Thymus (tissue), 11 donors: Measurements from ENCODE around the gene SETD2. TPM values are rescaled to one million over a fixed set of nuclear protein-coding genes. Genes with fewer than 3 reads are reported as not detected.
"Not testable (repeated sequence)": the region's sequence is repeated elsewhere in the genome, so short reads cannot be mapped to it uniquely, and the experiment has no call there.

Experiments
- DNase-seq, 9 donors: peaks; one replicate each; pipeline ENCODE4 v3.0.0-alpha.2; 2013; ENCODE audit warnings: low spot score in 9 of 9, low read depth in 6 of 9, missing footprints in 1 of 9
- H3K27ac ChIP-seq, 2 donors: one replicate each; pipeline ENCODE4 v1.5.1; 2013; ENCODE audit warnings: control low read depth in 1 of 2, low read depth in 1 of 2, low read length in 1 of 2, mild to moderate bottlenecking in 1 of 2, moderate library complexity in 1 of 2
- H3K27me3 ChIP-seq, 2 donors: one replicate each; pipeline ENCODE4 v1.5.1; 2013; ENCODE audit warnings: low read length in 1 of 2; ENCODE audit not compliant: control insufficient read depth in 2 of 2, insufficient read depth in 1 of 2
- H3K36me3 ChIP-seq, 2 donors: one replicate each; pipeline ENCODE4 v1.5.1; 2013; ENCODE audit warnings: low read length in 1 of 2, mild to moderate bottlenecking in 1 of 2, moderate library complexity in 1 of 2; ENCODE audit not compliant: control insufficient read depth in 2 of 2, insufficient read depth in 2 of 2
- H3K4me1 ChIP-seq, 2 donors: one replicate each; pipeline ENCODE4 v1.5.1; 2013; ENCODE audit warnings: low read length in 2 of 2; ENCODE audit not compliant: control insufficient read depth in 2 of 2, insufficient read depth in 2 of 2
- H3K4me3 ChIP-seq, 2 donors: one replicate each; pipeline ENCODE4 v1.5.1; 2013; ENCODE audit warnings: low read length in 2 of 2, control low read depth in 1 of 2, mild to moderate bottlenecking in 1 of 2
- H3K9me3 ChIP-seq, 2 donors: one replicate each; pipeline ENCODE4 v1.5.1; 2013; ENCODE audit warnings: low read length in 1 of 2, mild to moderate bottlenecking in 1 of 2; ENCODE audit not compliant: control insufficient read depth in 2 of 2, insufficient read depth in 1 of 2
- WGBS: extraction: QIAGEN DNeasy Blood & Tissue Kit; methylation state at CpG from one replicate; pipeline ENCODE4 v1.1.7; 2013; 5-methylcytosine and 5-hydroxymethylcytosine counted together
- polyA plus RNA-seq: library from polyadenylated mRNA; stranded (reverse); fragments of 200-250 nt; gene quantifications from one replicate; pipeline ENCODE4 v1.2.3, GENCODE V29; 2013
- total RNA-seq: library from RNA; stranded (reverse); fragments of 120-200 nt; gene quantifications from one replicate; pipeline ENCODE4 v1.2.4, GENCODE V29; 2013
- donor health status: healthy.

Gene SETD2
- total and polyA plus RNA-seq, 2 donors: 20.5 to 33.7 TPM

GRCh38 chr3:47042231-47042791, 121.6 kb downstream of the SETD2 start:
- Histone ChIP-seq H3K27ac (no peak overlapping the region), H3K27me3 (no peaks in the 10 kb centered on the region), H3K4me1 (peaks cover 0 to 2% of the 10 kb centered on the region in 2 donors), H3K4me3 (no peak overlapping the region), H3K36me3 (peaks cover 17 to 66% of the 10 kb centered on the region in 2 donors), H3K9me3 (no peaks in the 10 kb centered on the region)
- DNase-seq: no peak
- WGBS: 97% methylated on average over 5 of the region's 5 CpGs

GRCh38 chr3:47041114-47041513, 122.8 kb downstream of the SETD2 start:
- WGBS: 99% methylated on average over 3 of the region's 3 CpGs
- H3K36me3 ChIP-seq: peaks cover 21 to 68% of the 10 kb centered on the region in 2 donors
- H3K4me3 ChIP-seq: no peak overlapping the region
- H3K27ac ChIP-seq: no peak overlapping the region
- DNase-seq: no peak
- no peaks in the 10 kb centered on the region for H3K27me3 ChIP-seq
- no peaks in the 10 kb centered on the region for H3K9me3 ChIP-seq
- peaks cover 0 to 2% of the 10 kb centered on the region in 2 donors for H3K4me1 ChIP-seq

GRCh38 chr3:47037302-47037701, 126.6 kb downstream of the SETD2 start:
- Histone ChIP-seq H3K36me3 (peaks cover 24 to 75% of the 10 kb centered on the region in 2 donors), H3K27ac (peak overlapping the region in 1 of 2 donors; percentile 61)
- H3K4me1 ChIP-seq, H3K9me3 ChIP-seq, H3K27me3 ChIP-seq, DNase-seq, H3K4me3 ChIP-seq: not testable (repeated sequence)
- 80% methylated on average over 5 of the region's 6 CpGs for WGBS

- DNase-seq: no peak
- H3K27ac ChIP-seq: no peak overlapping the region
- WGBS: 96% methylated on average over 3 of the region's 3 CpGs
- no peaks in the 10 kb centered on the region for H3K9me3 ChIP-seq
- H3K27me3 ChIP-seq: no peaks in the 10 kb centered on the region
- H3K4me3 ChIP-seq: no peak overlapping the region
- peaks cover 22 to 68% of the 10 kb centered on the region in 2 donors for H3K36me3 ChIP-seq
- H3K4me1 ChIP-seq: peaks cover 0 to 2% of the 10 kb centered on the region in 2 donors
Observed at GRCh38 chr3:47036145-47036544, 127.8 kb downstream of the SETD2 start.

- WGBS: 99% methylated on average over 2 of the region's 2 CpGs
- no peak overlapping the region for H3K27ac ChIP-seq
- peaks cover 0 to 2% of the 10 kb centered on the region in 2 donors for H3K4me1 ChIP-seq
- no peaks in the 10 kb centered on the region for H3K27me3 ChIP-seq
- H3K36me3 ChIP-seq: peaks cover 20 to 65% of the 10 kb centered on the region in 2 donors
- no peak for DNase-seq
- H3K9me3 ChIP-seq: no peaks in the 10 kb centered on the region
- H3K4me3 ChIP-seq: no peak overlapping the region
Observed at GRCh38 chr3:47035645-47036044, 128.3 kb downstream of the SETD2 start.

- Histone ChIP-seq H3K4me3 (no peak overlapping the region), H3K36me3 (peaks cover 16 to 59% of the 10 kb centered on the region in 2 donors), H3K27ac (no peak overlapping the region), H3K27me3 (no peaks in the 10 kb centered on the region), H3K9me3 (no peaks in the 10 kb centered on the region), H3K4me1 (peaks cover 0 to 2% of the 10 kb centered on the region in 2 donors)
- no peak for DNase-seq
- WGBS: 97% methylated on average over 2 of the region's 2 CpGs
Observed at GRCh38 chr3:47034868-47035489, 128.9 kb downstream of the SETD2 start.

GRCh38 chr3:47031041-47031440, 132.9 kb downstream of the SETD2 start:
- H3K4me1 ChIP-seq, H3K4me3 ChIP-seq, DNase-seq, H3K27me3 ChIP-seq, H3K9me3 ChIP-seq, H3K27ac ChIP-seq: not testable (repeated sequence)
- peaks cover 12 to 56% of the 10 kb centered on the region in 2 donors for H3K36me3 ChIP-seq
- WGBS: 68% methylated on average over 4 of the region's 4 CpGs

- no peaks in the 10 kb centered on the region for H3K27me3 ChIP-seq
- WGBS: 100% methylated on average over 1 of the region's 1 CpG
Observed at GRCh38 chr3:47028667-47029066, 135.2 kb downstream of the SETD2 start.

GRCh38 chr3:47028146-47028545, 135.8 kb downstream of the SETD2 start:
- Histone ChIP-seq H3K36me3 (peaks cover 6 to 29% of the 10 kb centered on the region in 2 donors), H3K4me3 (no peak overlapping the region), H3K4me1 (no peaks in the 10 kb centered on the region), H3K27me3 (no peaks in the 10 kb centered on the region), H3K9me3 (no peaks in the 10 kb centered on the region), H3K27ac (no peak overlapping the region)
- WGBS: 97% methylated on average over 3 of the region's 3 CpGs
- no peak for DNase-seq

More at GRCh38 chr3:47028667-47029066, 135.2 kb downstream of the SETD2 start:
- no peaks in the 10 kb centered on the region for H3K9me3 ChIP-seq
- H3K4me1 ChIP-seq: no peaks in the 10 kb centered on the region
- H3K36me3 ChIP-seq: peaks cover 7 to 33% of the 10 kb centered on the region in 2 donors
- no peak overlapping the region for H3K4me3 ChIP-seq
- no peak for DNase-seq
- H3K27ac ChIP-seq: no peak overlapping the region
